Smooth muscle cell of bladder (primary cell): Measurements from ENCODE around the gene GAMT. TPM values are rescaled to one million over a fixed set of nuclear protein-coding genes. Genes with fewer than 3 reads are reported as not detected.

Experiments used
- total RNA-seq: library from RNA; depleted of rRNA; stranded (reverse); fragments of >200 nt; gene quantifications from 2 replicates; pipeline ENCODE4 v1.2.3, GENCODE V29; 2014

The GAMT gene
- total RNA-seq = 29.0 and 36.1 TPM in 2 replicates

GRCh38 chr19:1401138-1401888 lies at the start of gene GAMT:
TSS of gene GAMT (minus strand) at chr19:1401542. CDS start at chr19:1401476, 66 bp downstream.

GRCh38 chr19:1449467-1450442 lies 48.4 kb upstream of the GAMT start, which contains the start of gene APC2:
TSS of gene APC2 (plus strand) at chr19:1450121. CDS start at chr19:1453002, 2,881 bp downstream.

GRCh38 chr19:1438035-1438932 lies 36.9 kb upstream of the GAMT start, which contains the start of gene RPS15:
TSS of gene RPS15 (plus strand) at chr19:1438396. CDS start at chr19:1438426, 30 bp downstream.

GRCh38 chr19:1407528-1408299 lies 6.4 kb upstream of the GAMT start, which contains the start of gene DAZAP1:
TSS of gene DAZAP1 (plus strand) at chr19:1407586. CDS start at chr19:1407774, 188 bp downstream.

GRCh38 chr19:1383312-1384084 lies 17.8 kb downstream of the GAMT start, which contains the start of gene NDUFS7:
TSS of gene NDUFS7 (plus strand) at chr19:1383907. CDS start at chr19:1383927, 20 bp downstream.

Other genes with a start within 250 kb of the GAMT start
- 34.8 and 62.8 TPM in 2 replicates for gene SBNO2, start 227.3 kb downstream of the GAMT start, total RNA-seq
- 83.1 and 101 TPM in 2 replicates for gene STK11, start 195.8 kb downstream of the GAMT start, total RNA-seq
- 1.00 and 1.8 TPM in 2 replicates for gene CBARP, start 163.5 kb downstream of the GAMT start, total RNA-seq
- 18.2 and 21.5 TPM in 2 replicates for gene ATP5F1D, start 159.8 kb downstream of the GAMT start, total RNA-seq
- 10.0 and 12.9 TPM in 2 replicates for gene MIDN, start 153.0 kb downstream of the GAMT start, total RNA-seq
- gene CIRBP, start 132.2 kb downstream of the GAMT start, total RNA-seq = 222 and 279 TPM in 2 replicates
- 19.6 and 26.2 TPM in 2 replicates for gene FAM174C, start 126.0 kb downstream of the GAMT start, total RNA-seq
- gene EFNA2, start 115.7 kb downstream of the GAMT start, total RNA-seq = not detected in 2 replicates
- gene NDUFS7, start 17.6 kb downstream of the GAMT start, total RNA-seq = 51.8 and 58.7 TPM in 2 replicates
- 34.7 and 42.2 TPM in 2 replicates for gene DAZAP1, start 6.0 kb upstream of the GAMT start, total RNA-seq
- gene RPS15, start 36.9 kb upstream of the GAMT start, total RNA-seq = 387 and 450 TPM in 2 replicates
- 0.09 and 0.28 TPM in 2 replicates for gene APC2, start 48.6 kb upstream of the GAMT start, total RNA-seq
- 19.2 and 19.6 TPM in 2 replicates for gene C19orf25, start 77.7 kb upstream of the GAMT start, total RNA-seq
- 1.3 and 1.6 TPM in 2 replicates for gene PCSK4, start 88.8 kb upstream of the GAMT start, total RNA-seq
- 1.1 and 2.0 TPM in 2 replicates for gene REEP6, start 89.6 kb upstream of the GAMT start, total RNA-seq
- gene ADAMTSL5, start 111.5 kb upstream of the GAMT start, total RNA-seq = 2.1 and 3.1 TPM in 2 replicates
- not detected in 2 replicates for gene PLK5, start 122.5 kb upstream of the GAMT start, total RNA-seq
- gene MEX3D, start 166.8 kb upstream of the GAMT start, total RNA-seq = 25.0 and 35.4 TPM in 2 replicates
- 63.1 and 83.3 TPM in 2 replicates for gene MBD3, start 191.3 kb upstream of the GAMT start, total RNA-seq
- gene UQCR11, start 203.9 kb upstream of the GAMT start, total RNA-seq = 125 and 134 TPM in 2 replicates